Measurements from ENCODE around the gene RHOT2. TPM values are rescaled to one million over a fixed set of nuclear protein-coding genes. Genes with fewer than 3 reads are reported as not detected.

The RHOT2 gene
- polyA plus RNA-seq, 1 donor (not counting 4 experiments of a cell fraction or from before 2014, with no cell fraction given) = 58.7 TPM

DNA sequence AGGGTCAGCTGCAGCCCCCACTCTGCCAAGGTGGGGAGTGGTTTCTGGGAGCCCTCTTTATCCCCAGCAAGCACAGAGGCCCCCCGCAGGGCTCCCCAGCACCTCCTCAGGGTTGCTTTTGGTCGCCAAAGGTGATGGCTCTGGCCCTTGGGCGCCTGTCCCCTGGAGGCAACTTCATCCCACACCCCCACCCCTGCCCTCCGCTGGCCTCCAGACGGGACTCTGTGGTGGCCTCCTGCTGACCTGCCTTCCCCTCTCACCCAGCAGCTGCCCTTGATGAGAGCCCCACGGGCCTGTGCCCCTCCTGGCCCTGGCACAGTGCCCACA, 7.8 kb upstream of the RHOT2 start:
- Histone ChIP-seq H3K9ac (ENCODE audit: control insufficient read depth, extremely low read depth, insufficient read depth, low read length) (no peak overlapping the region), H3K4me1 (ENCODE audit: control insufficient read depth, extremely low read depth, insufficient read depth, low read length) (no peaks in the 10 kb centered on the region), H3K4me3 (ENCODE audit: control insufficient read depth in 2 of 3, extremely low read depth in 1 of 3, insufficient read depth in 2 of 3, low read depth in 1 of 3, low read length in 3 of 3) (no peak overlapping the region), H3K79me2 (ENCODE audit: control insufficient read depth, insufficient read depth, low read length) (no peaks in the 10 kb centered on the region), H3K27ac (ENCODE audit: control insufficient read depth, insufficient read depth, low read length) (no peak overlapping the region), H3K27me3 (ENCODE audit: control insufficient read depth, extremely low read depth, insufficient read depth, low read length) (no peaks in the 10 kb centered on the region), H2AFZ (ENCODE audit: control insufficient read depth, low read length) (no peak overlapping the region), H3K9me3 (ENCODE audit: control insufficient read depth, low read depth, low read length) (no peaks in the 10 kb centered on the region), H3K36me3 (ENCODE audit: control insufficient read depth in 2 of 2, extremely low read depth in 1 of 2, insufficient read depth in 2 of 2, low read length in 2 of 2) (no peaks in the 10 kb centered on the region), H3K9me1 (ENCODE audit: control insufficient read depth, extremely low read depth, insufficient read depth, low read length) (no peaks in the 10 kb centered on the region), H3K4me2 (ENCODE audit: control insufficient read depth, extremely low read depth, insufficient read depth, low read depth, low read length) (no peak overlapping the region), H4K20me1 (ENCODE audit: control insufficient read depth, extremely low read depth, insufficient read depth, low read length) (no peaks in the 10 kb centered on the region)
- FAIRE-seq = no peak
- TF ChIP-seq EZH2 (IDR thresholded peaks at IDR 0.05; ENCODE audit: low read length) = no peak
- TF ChIP-seq, protein P1, sequence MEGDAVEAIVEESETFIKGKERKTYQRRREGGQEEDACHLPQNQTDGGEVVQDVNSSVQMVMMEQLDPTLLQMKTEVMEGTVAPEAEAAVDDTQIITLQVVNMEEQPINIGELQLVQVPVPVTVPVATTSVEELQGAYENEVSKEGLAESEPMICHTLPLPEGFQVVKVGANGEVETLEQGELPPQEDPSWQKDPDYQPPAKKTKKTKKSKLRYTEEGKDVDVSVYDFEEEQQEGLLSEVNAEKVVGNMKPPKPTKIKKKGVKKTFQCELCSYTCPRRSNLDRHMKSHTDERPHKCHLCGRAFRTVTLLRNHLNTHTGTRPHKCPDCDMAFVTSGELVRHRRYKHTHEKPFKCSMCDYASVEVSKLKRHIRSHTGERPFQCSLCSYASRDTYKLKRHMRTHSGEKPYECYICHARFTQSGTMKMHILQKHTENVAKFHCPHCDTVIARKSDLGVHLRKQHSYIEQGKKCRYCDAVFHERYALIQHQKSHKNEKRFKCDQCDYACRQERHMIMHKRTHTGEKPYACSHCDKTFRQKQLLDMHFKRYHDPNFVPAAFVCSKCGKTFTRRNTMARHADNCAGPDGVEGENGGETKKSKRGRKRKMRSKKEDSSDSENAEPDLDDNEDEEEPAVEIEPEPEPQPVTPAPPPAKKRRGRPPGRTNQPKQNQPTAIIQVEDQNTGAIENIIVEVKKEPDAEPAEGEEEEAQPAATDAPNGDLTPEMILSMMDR (optimal IDR thresholded peaks at IDR 0.05 in 1 of 3, IDR thresholded peaks at IDR 0.05 in 1 of 3, conservative IDR thresholded peaks at IDR 0.05 in 1 of 3; ENCODE audit: extremely low read depth in 1 of 3, insufficient read depth in 2 of 3, low read length in 3 of 3) = no peak
- dilution Hi-C loops (cut with MboI; ENCODE audit: extremely low pct_ligation_motif_present, low sequenced_read_pairs) = no loop called here
- no peak for DNase-seq (ENCODE audit: low read depth, low spot score)

DNA sequence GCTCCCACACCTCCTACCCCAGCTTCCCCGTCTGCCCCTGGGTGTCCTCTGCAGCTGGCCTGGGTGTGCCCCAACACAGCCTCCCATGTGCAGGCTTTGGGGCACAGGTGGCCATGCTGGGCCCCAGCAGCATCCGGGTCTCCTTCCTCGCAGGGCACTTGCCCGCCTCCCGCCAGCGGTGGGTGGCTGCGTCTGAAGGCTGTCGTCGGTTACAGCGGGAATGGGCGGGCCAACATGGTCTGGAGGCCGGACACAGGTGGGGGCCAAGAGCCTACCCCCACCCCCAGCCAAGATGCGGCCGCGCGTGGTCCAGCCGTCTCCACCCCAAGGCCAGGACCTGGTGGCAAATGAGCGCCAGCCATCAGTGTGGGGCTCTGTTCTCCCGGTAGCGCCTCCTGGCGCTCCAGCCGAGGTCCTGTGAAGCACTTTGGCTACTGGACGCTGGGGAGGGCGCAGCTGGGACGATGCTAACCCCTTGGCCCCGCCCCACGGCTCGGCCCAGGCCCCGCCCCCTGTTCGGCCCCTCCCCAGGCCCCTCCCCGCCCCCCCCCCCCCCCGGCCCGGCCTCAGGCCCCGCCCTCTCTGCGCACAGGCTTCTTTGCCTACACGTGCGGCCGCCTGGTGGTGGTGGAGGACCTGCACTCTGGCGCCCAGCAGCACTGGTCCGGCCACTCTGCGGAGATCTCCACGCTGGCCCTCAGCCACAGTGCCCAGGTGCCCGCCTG, 7.3 kb upstream of the RHOT2 start:
- no peak overlapping the region for H3K4me2 ChIP-seq (ENCODE audit: control insufficient read depth, extremely low read depth, insufficient read depth, low read depth, low read length)

More for the DNA sequence above, 7.3 kb upstream of the RHOT2 start:
- Histone ChIP-seq H4K20me1 (ENCODE audit: control insufficient read depth, extremely low read depth, insufficient read depth, low read length) (no peaks in the 10 kb centered on the region), H3K9me3 (ENCODE audit: control insufficient read depth, low read depth, low read length) (no peaks in the 10 kb centered on the region), H3K9me1 (ENCODE audit: control insufficient read depth, extremely low read depth, insufficient read depth, low read length) (no peaks in the 10 kb centered on the region), H3K27me3 (ENCODE audit: control insufficient read depth, extremely low read depth, insufficient read depth, low read length) (no peaks in the 10 kb centered on the region), H3K4me3 (ENCODE audit: control insufficient read depth in 2 of 3, extremely low read depth in 1 of 3, insufficient read depth in 2 of 3, low read depth in 1 of 3, low read length in 3 of 3) (no peak overlapping the region), H2AFZ (ENCODE audit: control insufficient read depth, low read length) (no peak overlapping the region), H3K27ac (ENCODE audit: control insufficient read depth, insufficient read depth, low read length) (no peak overlapping the region), H3K36me3 (ENCODE audit: control insufficient read depth in 2 of 2, extremely low read depth in 1 of 2, insufficient read depth in 2 of 2, low read length in 2 of 2) (no peaks in the 10 kb centered on the region), H3K4me1 (ENCODE audit: control insufficient read depth, extremely low read depth, insufficient read depth, low read length) (no peaks in the 10 kb centered on the region), H3K9ac (ENCODE audit: control insufficient read depth, extremely low read depth, insufficient read depth, low read length) (no peak overlapping the region), H3K79me2 (ENCODE audit: control insufficient read depth, insufficient read depth, low read length) (no peaks in the 10 kb centered on the region)
- TF ChIP-seq EZH2 (IDR thresholded peaks at IDR 0.05; ENCODE audit: low read length) = no peak
- TF ChIP-seq, protein P1 (optimal IDR thresholded peaks at IDR 0.05 in 1 of 3, IDR thresholded peaks at IDR 0.05 in 1 of 3, conservative IDR thresholded peaks at IDR 0.05 in 1 of 3; ENCODE audit: extremely low read depth in 1 of 3, insufficient read depth in 2 of 3, low read length in 3 of 3) = peak in 1 of 3 experiments; percentile 56
- FAIRE-seq = no peak
- dilution Hi-C loops (cut with MboI; ENCODE audit: extremely low pct_ligation_motif_present, low sequenced_read_pairs) = no loop called here
- no peak for DNase-seq (ENCODE audit: low read depth, low spot score)

Data from keratinocyte (primary cell).